GM18526 (cell line): ENCODE results near the gene PATJ.

Experiments used
- POLR2A ChIP-seq: IDR thresholded peaks from 3 replicates; pipeline ENCODE4 v1.6.1; 2011; ENCODE audit not compliant: insufficient read length; ENCODE audit errors: extremely low read depth

PATJ gene

DNA sequence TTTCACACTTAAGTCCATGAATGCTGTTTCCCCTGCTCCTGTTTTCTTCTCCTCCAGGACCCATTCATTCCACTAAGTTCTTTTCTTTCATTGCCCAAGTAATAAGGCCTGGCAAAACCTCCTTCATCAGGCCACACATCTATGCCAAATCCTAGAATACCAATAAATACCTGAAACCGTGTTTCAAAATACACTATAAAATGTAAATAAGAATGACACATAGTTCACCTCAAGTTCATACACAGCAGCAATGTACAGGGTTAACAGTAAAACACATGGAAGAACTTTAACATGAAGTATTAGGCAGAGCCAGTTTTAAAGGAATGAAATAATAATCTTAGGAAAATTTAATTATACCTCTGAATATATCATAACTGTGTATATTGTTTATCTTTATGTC, 365.6 kb downstream of the PATJ start:
- TF ChIP-seq POLR2A: no peak

DNA sequence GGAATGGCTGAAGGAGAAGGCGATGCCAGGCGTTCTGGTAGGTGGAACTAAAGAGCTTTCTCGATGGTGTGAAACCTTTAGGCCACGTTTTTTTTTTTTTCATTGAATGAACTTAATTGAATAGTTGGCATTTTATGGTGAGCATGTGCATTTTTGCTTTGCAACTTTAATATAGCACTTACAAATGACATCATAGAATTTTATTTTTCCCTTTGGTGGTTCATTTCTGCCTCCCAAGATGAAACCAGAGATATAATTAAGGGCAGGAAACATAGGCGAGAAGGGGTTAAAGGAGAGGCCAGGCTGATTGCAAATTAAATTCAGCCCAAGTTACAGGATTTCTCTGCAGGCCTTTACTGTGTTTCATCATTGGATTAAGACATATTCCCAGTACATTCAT, 366.8 kb downstream of the PATJ start:
- no peak for TF ChIP-seq POLR2A

DNA sequence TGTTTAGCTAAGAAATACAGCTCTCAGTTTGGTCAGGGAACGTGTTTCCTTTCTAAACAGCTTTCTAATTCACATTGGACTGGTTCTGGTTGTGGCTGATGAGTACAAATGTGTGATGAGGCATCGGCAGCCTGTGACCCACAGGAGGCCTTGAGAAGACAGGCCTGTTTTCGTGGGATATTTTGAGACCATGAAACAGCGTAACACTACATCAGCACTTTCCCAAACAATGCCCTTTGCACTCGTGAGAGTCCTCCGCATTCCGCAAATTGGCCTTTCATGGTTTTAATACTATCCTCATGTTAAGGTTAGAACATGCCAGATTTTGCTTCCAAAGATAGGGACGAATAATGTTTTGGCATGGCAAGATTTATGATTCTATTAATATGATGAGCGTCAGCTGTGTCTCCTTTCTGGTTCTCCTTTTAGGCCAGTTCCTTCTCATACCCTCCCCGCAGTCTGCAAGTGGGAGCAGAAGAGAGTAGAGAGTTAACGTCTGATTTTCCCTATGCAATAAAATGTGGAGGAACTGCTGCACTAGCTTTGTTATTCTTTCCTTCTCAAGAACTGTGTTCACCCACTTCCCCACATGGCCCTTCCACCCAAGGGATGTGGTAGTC, 368.0 kb downstream of the PATJ start:
- TF ChIP-seq POLR2A: no peak

DNA sequence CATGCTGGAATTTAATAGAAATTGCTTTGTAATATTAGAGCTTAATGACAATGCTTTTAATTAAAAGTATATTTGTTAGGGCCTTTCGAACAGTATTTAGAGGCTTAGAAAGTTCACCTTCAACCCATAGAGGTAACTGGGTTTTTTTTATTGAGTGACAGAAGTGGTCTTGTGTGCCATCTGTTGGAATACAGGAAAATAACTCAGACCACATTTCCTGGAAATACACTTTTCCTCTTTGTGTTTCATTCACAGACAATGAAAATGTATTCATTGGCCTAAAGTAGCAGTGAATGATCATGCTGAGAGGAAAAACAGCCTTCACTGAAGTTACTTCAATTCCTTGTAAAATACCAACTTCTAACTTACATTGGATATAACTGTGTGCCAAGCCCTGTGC, 368.8 kb downstream of the PATJ start:
- no peak for TF ChIP-seq POLR2A

DNA sequence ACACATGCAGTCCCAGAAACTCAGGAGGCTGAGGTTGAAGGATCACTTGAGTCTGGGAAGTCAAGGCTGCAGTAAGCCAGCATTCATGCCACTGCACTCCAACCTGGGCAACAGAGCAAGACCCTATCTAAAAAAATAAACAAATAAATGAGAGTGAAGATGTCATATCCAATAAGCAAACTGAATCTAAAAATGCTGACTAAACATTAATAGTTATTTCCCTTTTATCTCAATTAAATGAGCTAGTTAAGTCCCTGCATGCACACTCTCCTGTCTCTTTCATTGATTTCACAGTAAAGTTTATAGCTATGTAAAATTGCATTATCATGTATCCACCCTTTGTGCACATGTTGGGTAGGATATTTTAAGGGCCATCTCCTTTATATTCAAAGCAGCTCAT, 371.2 kb downstream of the PATJ start:
- TF ChIP-seq POLR2A: no peak

DNA sequence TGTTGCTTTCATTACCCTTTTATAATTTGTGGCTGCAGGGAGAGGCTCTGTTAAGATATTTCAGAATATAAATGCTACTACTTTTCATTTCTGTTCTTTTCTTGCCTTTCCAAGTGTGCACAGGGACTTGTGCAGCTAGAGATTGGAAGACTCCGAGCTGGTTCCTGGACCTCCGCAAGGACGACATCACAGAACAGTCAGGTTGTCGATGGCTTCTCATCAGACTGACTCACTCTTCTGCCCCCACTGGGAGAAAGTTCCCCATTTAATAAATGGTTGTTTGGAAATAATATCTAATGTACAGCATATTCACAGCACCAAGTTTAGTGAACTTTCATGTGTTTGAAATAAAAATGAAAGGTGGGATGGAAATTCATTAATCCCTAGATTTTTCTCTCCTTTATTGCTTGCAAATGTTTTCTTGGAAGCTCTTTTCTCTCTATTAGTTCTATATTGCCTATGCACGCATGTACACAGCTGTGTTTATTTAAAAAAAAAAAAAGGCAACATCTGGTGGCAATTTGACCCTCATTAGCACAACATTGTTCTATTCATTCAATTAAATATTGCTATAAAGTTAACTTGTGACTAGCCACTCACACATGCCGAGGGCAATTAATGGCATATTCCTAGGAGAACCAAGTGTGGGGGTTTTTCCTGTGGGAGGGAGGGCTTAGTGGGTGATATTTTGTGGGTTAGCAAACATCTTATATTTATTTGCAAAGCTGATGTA, 374.9 kb downstream of the PATJ start:
- no peak for TF ChIP-seq POLR2A

DNA sequence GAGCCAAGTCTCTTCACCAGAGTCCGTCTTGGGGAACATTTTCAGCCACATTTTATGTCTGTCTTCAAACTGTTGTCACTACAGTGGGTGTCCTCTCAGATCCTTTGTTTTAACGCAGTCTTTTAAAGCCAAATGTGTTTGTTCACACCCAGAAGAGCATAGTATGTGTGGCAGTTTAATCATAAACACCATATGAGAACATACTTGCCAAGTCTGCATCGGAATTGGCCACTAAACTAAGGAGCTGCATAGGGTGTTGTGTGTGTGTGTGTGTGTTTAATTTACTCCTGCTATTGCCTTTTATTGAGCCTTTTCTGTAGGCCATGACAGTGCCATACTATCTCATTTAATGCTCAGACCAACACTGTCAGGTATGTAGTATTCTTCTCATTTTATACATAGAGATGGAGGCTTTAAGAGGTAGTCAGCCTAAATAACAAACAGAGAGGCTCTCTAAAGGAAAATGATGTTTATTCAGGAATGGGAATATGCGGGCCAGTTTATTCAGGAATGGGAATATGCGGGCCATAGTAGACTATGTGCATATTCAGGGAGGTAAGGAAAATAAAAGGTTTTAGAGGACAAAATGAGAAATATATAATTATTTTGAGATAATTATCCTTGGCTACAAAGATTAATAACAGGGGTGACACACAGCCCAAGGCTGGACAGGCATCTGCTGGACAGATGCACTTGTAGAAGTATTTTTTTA, 384.5 kb downstream of the PATJ start:
- TF ChIP-seq POLR2A: no peak

DNA sequence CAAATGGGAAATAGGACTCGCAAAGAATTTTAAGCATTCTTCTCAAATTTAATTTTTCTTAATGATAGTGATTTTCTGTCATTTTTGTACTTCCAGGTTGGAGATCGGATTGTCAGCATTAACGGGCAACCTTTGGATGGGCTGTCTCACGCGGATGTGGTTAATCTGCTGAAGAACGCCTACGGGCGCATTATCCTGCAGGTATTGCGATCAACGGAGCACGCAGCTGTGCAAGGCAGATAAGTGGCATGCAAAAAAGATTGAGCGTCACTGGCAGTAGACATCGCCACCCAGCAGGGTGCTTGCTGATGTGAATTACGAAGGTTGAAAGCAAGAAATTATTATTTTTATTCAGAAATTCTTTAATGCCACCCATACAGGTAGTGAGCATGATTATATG, 386.5 kb downstream of the PATJ start:
- no peak for TF ChIP-seq POLR2A

DNA sequence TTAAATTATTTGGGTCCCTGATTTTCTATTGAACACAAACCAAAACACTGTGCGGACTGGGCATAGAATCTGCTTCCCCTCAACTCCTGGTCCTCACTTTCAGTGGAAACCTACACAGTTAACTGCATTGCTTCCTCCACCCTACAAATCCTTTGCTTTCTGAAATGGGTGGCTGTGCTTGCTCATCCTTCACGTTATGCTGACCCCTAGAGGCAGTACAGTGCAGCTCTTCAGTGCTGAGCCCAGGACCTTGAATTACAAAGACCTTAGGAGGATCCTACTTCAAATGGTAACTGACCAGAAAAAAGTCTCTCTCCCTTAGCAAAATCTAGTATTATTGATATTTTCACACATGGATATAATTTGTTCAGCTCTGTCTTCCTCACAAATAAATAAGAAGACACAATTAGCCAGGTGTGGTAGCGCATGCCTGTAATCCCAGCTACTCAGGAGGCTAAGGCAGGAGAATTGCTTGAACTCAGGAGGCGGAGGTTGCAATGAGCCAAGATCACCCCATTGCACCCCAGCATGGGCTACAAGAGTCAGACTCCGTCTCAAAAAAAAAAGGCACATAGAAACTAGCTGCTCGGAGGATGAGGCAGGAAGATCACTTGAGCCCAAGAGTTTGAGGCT, 388.9 kb downstream of the PATJ start:
- TF ChIP-seq POLR2A: no peak

DNA sequence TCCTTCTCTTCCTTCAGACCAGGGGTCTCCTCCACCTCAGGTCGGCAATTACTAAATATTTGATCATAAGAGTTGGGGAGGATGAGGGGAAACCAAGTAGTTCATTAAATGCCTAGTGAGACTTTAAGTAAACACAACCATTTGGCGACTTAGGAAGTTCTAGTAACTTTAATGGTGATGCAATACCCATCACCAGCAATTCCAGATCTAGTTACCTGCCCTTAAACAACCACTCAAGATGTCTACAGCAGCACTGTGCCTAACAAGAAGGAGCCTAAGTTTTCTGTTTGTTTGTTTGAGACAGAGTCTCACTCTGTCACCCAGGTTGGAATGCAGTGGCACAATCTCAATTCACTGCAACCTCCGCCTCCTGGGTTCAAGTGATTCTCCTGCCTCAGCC, 395.7 kb downstream of the PATJ start:
- no peak for TF ChIP-seq POLR2A

DNA sequence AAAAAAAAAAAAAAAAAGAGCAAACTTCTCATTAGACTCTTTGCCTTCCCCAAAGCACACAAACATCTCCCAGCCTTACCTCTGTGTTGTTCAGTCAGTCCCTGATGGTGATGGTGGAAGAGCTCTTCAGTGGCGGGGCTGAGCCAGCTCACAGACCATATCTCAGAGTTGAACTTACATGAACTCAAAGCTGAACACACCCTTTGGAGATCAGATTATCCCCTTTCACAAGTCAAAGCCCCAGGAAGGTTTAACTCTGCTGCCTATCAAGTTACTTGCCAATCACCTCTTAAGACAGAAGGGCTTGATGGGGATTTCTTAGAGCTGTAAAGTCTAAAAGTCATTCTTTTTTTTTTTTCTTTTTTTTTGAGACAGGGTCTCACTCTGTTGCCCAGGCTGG, 397.1 kb downstream of the PATJ start:
- TF ChIP-seq POLR2A: no peak

DNA sequence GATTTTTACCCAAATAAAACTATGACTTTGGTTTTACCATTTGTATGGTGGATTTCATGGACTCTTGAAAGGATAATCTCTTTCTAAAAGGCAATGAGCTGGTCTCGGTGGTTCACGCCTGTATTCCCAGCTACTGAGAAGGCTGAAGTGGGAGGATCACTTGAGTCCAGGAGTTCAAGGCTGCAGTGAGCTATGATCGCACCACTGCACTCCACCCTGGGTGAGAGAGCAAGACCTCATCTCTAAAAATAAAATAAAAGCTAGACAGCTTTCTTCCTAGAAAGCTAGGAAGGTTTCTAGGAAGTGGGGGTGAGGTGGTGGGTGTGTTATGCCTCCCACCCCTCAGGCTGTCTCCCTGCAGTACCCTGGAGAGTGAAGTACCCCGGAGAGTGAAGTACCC, 398.4 kb downstream of the PATJ start:
- no peak for TF ChIP-seq POLR2A

DNA sequence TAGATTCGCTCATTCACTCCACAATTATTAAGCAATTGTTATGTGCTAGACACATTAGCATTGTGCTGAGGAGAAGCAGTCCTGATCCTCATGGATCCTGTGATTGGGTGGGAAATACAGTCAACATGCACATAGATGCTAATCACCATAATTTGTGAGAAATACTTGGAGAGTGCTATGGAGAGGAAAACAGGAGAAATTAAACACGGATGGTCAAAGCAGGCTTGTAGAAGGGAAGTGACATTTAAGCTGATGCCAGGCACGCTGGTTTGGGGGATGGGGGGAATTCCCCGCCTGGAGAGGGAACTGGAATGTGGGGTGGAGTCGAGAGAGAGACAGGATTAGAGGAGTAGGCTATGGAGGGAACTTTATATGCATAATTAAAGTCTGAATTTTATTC, 400.2 kb downstream of the PATJ start:
- TF ChIP-seq POLR2A: no peak

DNA sequence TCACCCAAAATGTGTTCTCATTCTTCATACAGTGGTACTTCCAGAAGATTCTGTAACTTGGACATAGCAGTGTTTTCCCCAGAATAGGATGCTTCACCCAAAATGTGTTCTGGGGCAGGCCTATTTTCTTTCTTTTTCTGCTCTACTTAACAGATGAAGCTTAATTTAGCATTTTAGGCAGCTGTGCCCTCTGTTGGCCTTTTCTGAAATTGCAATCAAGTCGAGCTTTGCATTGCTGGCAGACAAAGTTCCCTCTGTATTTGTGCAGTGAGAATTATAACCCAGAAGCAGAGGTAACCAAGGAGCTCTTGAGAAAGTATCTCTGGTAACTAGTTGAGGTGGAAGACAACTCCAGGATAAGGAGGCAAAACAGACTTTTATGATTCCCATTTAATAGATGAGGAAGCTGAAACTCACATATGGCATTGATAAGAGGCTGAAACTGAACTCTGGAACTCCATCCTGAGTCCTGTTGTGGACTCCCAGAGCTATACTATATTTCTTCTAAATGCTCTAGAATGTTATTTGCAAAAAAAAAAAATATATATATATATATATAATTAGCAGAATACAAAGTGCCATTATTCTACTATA, 402.1 kb downstream of the PATJ start:
- no peak for TF ChIP-seq POLR2A

DNA sequence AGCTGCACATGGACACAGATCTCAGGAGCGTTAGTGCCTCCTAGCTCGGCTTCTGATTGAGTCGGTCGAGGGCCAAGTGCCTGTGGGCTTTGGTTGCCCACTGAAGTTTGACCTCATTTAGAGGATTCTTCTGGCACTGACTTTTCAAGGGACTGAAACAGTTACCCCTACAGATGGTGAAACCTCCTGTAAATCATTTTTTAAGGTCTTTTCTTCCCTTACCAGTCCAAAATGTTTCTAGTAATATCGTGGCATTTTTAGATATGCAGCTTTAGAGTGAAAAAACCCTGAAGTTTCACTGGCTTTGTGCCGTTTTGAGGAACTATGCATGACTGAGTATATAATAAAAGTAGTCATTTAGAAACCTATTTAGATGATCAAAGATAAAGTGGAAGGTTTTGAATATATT, 417.7 kb downstream of the PATJ start:
- TF ChIP-seq POLR2A: no peak

DNA sequence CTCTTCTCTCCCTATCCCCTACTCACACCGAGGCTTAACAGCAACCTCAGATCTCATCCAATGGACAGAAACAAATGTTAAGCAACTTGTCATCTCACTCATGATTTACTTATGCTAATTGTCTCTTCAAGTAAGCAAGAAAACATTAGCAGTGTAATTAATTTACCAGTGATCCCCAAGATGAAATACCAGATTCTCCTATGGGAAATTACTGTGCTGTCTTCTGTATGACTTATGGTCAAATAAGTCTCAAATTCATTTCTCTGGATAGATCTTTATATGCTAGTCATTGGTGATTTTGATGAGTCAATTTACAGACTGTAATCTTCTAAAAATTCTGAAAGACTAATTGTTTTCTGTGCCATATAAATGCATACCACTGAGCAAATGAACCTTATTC, 419.4 kb downstream of the PATJ start:
- TF ChIP-seq POLR2A: no peak
